Medulla oblongata (tissue), 1 donor: ENCODE measurements around the gene SIGLEC7.
A peak's percentile ranks its signal among the peaks of the same experiment; 100 is the strongest.

ENCODE experiments used
- DNase-seq: peaks from one replicate; pipeline ENCODE4 v3.0.0-alpha.2; 2015; ENCODE audit errors: extremely low spot score

SIGLEC7 gene

DNA sequence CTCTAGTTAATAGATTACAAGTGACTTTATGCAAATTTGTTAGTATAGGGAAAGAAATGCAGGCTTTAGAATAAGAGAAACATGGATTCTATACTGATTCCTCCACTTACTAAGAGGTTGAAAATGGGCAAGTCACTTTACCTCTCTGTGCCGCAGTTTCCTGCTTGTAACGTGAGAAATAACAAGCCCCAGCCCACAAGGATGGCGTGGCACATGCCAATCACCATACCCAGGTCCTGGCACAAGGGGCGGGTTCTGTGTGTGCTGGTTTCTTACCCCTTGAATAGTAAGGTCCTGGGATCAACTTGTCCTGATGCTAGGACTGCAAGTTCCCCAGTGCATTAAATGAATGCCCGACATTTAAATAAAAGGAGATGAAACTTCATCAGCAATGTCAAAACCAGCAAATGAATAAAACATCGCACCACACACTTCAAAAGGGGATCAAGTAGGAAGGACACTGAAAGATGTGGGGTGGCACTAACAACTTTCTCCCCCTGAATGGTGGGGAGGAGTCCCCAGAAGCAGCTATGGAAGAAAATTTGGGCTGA lies 25.3 kb upstream of the SIGLEC7 start:
- no peak for DNase-seq

- DNase-seq = no peak
Measured at GRCh38 chr19:51119101-51119500, 23.0 kb upstream of the SIGLEC7 start.

DNA sequence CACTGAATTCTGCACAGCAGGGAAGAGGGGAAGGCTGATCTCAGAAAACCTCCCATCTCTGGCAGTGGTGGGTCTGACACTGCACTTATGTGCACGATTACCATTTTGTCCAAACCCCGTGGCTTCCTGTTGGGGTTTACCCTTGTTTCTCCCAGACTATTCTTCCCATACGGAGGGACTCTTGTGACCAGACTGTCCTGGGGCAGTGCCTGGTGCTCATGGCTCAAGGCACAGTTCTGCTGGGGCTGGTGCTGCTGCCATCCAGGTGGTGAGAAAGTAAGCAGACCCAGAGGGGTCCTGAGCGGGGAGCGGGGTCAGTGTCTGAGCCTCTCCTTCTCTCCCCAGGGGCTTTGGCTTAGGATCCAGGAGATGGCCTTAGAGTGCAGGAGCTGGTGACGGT lies 22.5 kb upstream of the SIGLEC7 start:
- no peak for DNase-seq

DNA sequence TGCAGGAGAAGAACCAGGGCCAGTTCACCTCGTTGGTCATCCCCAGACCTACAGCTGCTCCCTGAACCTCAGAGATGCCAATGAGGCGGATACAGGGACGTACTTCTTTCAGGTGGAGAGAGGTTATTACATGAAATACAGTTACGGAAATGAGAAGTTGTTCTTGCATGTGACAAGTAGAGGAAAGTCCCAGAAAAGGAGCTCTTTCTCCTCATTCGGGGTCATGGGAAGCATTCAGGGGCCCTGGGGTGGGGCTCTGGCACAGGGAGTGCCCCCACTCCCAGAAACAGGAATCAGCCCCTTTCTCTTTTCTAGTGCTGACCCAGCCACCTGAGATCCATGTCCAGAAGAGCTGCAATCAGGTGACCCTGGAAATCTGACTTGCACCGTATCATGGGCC lies 21.9 kb upstream of the SIGLEC7 start:
- no peak for DNase-seq

DNA sequence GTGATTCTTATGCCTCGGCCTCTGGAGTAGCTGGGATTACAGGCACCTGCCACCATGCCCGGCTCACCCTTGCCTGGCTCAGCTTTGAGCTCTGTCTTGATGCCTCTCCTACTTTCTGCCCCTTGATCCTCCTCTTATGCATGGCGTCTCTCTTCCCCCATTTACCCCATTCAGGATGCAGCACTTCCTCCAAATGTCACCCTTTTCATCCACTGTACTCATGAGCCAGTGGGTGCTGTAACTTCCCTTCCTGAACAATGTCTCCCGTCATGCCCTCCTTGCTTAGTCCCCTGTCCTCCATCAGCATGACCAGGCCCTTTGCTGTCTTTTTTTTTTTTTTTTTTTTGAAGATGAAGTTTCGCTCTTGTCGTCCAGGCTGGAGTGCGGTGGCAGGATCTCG lies 20.8 kb upstream of the SIGLEC7 start:
- DNase-seq = peak; percentile 16

DNA sequence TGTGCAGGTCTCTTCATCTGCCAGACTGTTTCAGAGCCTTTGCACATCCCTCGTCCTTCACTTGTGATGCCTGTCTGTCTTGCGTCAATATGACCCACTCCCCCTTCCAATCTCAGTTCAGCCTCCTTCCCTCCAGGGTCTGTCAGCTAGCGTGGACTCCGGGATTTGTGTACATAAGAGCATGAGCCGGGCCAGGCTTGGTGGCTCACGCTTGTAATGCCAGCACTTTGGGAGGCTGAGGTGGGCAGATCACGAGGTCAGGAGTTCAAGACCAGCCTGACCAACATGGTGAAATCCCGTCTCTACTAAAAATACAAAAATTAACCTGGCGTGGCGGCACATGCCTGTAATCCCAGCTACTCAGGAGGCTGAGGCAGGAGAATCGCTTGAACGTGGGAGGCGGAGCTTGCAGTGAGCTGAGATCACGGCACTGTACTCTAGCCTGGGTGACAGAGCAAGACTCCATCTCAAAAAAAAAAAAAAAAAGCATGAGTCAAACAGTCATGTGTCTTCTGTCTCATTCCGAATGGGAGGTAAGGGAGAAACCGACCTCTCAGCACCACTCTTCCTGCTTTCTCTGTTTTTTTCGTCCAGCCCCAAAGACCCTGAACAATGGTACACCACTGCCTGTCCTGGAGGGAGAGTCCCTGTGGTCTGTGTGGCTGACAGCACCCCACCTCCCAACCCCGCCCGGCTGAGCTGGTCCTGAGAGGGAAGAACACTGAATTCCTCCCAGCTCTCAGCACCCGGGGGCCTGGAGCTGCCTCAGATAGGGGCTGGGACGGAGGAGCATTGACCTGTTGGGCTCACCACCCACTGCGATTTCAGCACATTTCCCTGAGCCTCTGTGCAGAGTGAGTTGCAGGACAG lies 19.8 kb upstream of the SIGLEC7 start:
- no peak for DNase-seq

DNA sequence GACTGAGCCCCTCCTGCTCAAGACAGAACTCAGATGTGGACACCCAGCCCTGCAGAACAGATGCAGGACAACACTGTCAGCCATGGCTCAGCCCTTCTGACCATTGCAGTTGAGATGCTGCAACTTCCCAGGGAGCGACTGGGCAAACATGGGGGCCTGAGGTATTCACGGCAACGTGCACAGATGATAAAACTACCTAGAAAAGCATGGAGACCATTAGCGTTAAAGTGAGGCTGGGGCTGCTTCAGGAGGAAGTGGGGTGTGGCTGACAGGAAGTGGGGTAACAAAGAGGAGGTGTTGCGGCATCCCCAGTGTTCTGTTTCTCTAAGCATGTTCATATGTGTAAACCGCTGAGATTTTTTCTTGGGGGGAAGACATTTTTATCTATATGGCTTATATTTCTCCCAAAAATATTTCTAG lies 18.7 kb upstream of the SIGLEC7 start:
- no peak for DNase-seq

- no peak for DNase-seq
Measured at GRCh38 chr19:51123802-51124201, 18.3 kb upstream of the SIGLEC7 start.

DNA sequence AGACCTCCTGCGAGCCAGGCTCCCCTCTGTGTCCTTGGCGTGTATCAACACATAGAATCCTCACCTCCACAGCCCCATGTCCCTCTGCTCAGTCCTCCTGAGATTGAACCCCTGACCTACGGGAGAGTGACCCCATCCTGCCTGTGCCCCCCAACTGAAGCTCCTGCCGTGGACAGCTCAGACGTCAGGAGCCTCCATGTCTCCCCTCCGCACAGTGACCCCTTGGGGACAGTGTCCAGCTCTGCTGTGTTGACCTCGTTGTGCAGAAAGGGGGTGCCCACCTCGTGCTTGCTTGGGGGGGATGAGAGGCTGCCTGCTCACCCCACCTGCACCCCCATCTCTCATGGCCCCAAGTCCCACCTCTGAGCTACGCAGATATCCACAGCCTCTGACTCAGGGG lies 17.9 kb upstream of the SIGLEC7 start:
- no peak for DNase-seq

DNA sequence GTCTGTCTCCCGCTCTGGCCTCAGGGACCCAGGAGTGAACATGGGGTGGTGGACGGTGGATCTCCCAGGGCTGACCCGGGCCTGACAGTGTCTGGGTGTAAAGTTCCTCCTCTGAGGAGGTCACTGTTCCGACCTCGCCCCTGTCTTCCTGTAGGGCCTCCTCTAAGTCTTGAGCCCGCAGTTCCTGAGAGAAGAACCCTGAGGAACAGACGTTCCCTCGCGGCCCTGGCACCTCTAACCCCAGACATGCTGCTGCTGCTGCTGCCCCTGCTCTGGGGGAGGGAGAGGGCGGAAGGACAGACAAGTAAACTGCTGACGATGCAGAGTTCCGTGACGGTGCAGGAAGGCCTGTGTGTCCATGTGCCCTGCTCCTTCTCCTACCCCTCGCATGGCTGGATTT lies 17.4 kb upstream of the SIGLEC7 start, which contains the start of gene SIGLEC9:
SIGLEC9 (plus strand) TSS at position 178 of the 400 bp plus-strand sequence; CDS start at position 247, 69 bp downstream.
- peak; percentile 67 for DNase-seq

DNA sequence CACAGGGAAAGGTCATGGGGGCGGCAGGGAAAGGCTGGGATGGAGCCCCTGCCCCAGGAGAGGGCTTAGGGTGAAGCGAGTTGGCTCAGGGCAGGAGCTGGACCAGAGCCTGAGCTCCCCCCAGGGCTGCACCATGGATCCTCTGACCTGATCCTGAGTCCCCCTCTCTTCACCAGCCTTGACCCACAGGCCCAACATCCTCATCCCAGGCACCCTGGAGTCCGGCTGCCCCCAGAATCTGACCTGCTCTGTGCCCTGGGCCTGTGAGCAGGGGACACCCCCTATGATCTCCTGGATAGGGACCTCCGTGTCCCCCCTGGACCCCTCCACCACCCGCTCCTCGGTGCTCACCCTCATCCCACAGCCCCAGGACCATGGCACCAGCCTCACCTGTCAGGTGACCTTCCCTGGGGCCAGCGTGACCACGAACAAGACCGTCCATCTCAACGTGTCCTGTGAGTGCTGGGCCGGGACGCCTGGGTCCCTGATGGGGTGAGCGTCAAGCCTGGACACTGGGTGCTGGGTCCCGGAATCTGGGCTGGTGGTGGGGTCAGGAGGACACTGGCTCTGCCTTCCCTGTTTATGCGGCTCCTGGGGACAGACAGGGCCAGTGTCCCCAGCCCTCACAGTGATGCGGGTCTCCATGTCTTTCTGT lies 16.6 kb upstream of the SIGLEC7 start:
- DNase-seq = no peak

DNA sequence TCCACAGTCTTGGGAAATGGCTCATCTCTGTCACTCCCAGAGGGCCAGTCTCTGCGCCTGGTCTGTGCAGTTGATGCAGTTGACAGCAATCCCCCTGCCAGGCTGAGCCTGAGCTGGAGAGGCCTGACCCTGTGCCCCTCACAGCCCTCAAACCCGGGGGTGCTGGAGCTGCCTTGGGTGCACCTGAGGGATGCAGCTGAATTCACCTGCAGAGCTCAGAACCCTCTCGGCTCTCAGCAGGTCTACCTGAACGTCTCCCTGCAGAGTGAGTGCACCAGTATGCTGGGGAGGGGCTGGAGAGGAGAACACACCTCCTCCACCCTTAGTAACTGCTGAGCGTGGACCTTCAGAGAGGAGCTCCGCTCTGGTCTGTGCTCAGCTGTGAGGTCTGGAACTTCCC lies 15.1 kb upstream of the SIGLEC7 start:
- DNase-seq = no peak

DNA sequence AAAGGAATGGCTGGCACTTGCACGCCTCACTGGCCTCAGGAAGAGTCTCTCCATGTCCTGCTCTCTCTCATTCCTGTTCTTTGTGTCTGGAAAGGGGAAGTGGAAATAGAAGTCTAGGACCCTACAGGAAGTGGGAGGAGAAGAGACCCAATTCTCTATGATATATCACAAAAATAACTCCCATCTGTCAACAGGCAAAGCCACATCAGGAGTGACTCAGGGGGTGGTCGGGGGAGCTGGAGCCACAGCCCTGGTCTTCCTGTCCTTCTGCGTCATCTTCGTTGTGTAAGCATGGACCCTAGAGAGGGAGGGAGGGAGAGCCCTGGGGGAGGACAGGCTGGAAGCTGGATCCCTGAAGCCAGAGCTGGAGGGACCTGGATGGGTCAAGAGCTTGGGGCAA lies 14.3 kb upstream of the SIGLEC7 start:
- DNase-seq = peak; percentile 55

GRCh38 chr19:51128227-51128626 lies 13.9 kb upstream of the SIGLEC7 start:
- DNase-seq = no peak

GRCh38 chr19:51129716-51130115 lies 12.4 kb upstream of the SIGLEC7 start:
- no peak for DNase-seq

GRCh38 chr19:51131780-51132680 lies 10.1 kb upstream of the SIGLEC7 start:
- DNase-seq = peak; percentile 55

GRCh38 chr19:51135004-51135403 lies 7.1 kb upstream of the SIGLEC7 start:
- DNase-seq = no peak

GRCh38 chr19:51135986-51136762 lies 5.9 kb upstream of the SIGLEC7 start:
- DNase-seq = no peak

DNA sequence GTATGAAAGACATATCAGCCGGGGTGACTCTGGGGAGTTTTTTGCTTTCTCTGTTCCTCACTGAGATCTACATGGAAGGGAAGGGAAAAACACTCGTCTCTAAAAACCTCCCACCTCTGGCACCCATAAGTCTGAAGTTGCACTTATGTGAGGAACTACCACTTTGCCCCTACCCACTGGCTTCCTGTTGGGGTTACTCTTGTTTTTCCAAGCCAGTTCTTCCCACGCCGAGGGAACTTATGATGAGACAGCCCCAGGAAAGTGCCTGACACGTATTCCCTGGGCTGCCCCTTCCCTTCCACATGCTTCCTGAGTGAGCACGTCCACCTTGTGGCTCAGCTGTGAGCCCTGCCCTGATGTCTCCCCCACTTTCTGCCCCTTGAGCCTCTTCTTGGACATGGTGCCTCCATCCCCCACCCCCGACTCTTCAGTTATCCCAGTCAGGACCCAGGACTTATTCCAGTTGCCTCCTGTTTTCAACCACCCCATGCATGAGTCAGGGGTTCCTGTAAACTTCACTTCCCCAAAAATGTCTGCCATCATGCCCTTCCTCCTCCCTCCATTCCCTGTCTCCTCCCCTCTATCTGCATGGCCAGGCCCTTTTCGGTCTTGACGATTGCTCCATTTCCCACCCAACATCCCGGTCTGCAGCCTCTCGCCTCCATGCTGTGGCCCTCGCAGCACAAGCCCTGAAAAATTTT lies 5.1 kb upstream of the SIGLEC7 start:
- DNase-seq = peak; percentile 37

DNA sequence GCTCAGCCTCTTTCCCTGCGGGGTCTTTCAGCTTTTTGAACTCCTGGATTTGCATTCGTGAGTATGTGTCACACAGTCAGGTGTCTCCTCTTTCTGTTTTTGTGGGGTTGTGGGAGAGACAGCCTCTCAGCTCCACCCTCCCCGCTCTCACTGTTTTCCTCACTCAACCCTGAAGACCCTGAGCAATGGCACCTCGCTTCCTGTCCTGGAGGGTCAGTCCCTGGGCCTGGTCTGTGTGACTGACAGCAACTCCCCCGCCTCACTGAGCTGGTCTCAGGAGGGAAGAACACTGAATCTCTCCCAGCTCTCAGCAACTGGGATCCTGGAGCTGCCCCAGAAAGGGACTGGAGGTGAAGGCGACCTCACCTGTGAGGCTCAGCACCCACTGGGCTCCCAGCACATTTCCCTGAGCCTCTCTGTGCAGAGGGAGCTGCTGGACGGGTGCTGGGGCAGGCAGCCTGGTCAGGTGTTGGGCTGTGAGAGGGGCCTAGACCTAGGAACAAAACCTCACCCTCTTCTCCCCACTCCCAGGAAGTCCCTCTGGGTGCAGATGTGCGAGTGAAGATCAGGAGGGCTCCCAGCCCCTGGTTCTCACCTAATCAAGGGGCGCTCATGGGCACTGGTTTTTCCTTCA lies 4.2 kb upstream of the SIGLEC7 start:
- DNase-seq = no peak
